ENCODE measurements around the gene EIPR1. TPM values are rescaled to one million over a fixed set of nuclear protein-coding genes. Genes with fewer than 3 reads are reported as not detected.

EIPR1 gene
- total and polyA plus RNA-seq, 2 experiments from 2014 or later, result 23.2 to 28.2 TPM

- no peak overlapping the region for H3K27ac ChIP-seq
- no peak for TF ChIP-seq CTCF (IDR thresholded peaks at IDR 0.05; ENCODE audit: low read depth, low read length)
- no peaks in the 10 kb centered on the region for H3K9me3 ChIP-seq (ENCODE audit: low read depth)
- H3K4me3 ChIP-seq, result no peak overlapping the region
- H3K4me1 ChIP-seq (ENCODE audit: low read depth), result no peaks in the 10 kb centered on the region
- H3K36me3 ChIP-seq, result no peaks in the 10 kb centered on the region
- DNase-seq (ENCODE audit: low read depth in 1 of 2, low spot score in 1 of 2), result no peak
- no peaks in the 10 kb centered on the region for H3K27me3 ChIP-seq
These were observed 55.2 kb downstream of the EIPR1 start for GRCh38 chr2:3322311-3322970.

- Histone ChIP-seq H3K27me3 (no peaks in the 10 kb centered on the region), H3K36me3 (no peaks in the 10 kb centered on the region)
- no peak for TF ChIP-seq CTCF (IDR thresholded peaks at IDR 0.05; ENCODE audit: low read depth, low read length)
These were observed 55.8 kb downstream of the EIPR1 start for GRCh38 chr2:3321825-3322224.

GRCh38 chr2:3320910-3321605, 56.6 kb downstream of the EIPR1 start:
- H3K4me1 ChIP-seq (ENCODE audit: low read depth), result no peaks in the 10 kb centered on the region
- no peak for TF ChIP-seq CTCF (IDR thresholded peaks at IDR 0.05; ENCODE audit: low read depth, low read length)
- H3K9me3 ChIP-seq (ENCODE audit: low read depth), result no peaks in the 10 kb centered on the region
- no peak for DNase-seq (ENCODE audit: low read depth in 1 of 2, low spot score in 1 of 2)
- no peaks in the 10 kb centered on the region for H3K27me3 ChIP-seq
- H3K4me3 ChIP-seq, result no peak overlapping the region
- no peak overlapping the region for H3K27ac ChIP-seq
- H3K36me3 ChIP-seq, result no peaks in the 10 kb centered on the region

More at GRCh38 chr2:3321825-3322224, 55.8 kb downstream of the EIPR1 start:
- Histone ChIP-seq H3K9me3 (ENCODE audit: low read depth) (no peaks in the 10 kb centered on the region), H3K4me1 (ENCODE audit: low read depth) (no peaks in the 10 kb centered on the region), H3K27ac (no peak overlapping the region), H3K4me3 (no peak overlapping the region)
- no peak for DNase-seq (ENCODE audit: low read depth in 1 of 2, low spot score in 1 of 2)

GRCh38 chr2:3319745-3320566, 57.7 kb downstream of the EIPR1 start:
- no peak for TF ChIP-seq CTCF (IDR thresholded peaks at IDR 0.05; ENCODE audit: low read depth, low read length)
- H3K4me3 ChIP-seq, result no peak overlapping the region

GRCh38 chr2:3319134-3319533, 58.5 kb downstream of the EIPR1 start:
- H3K36me3 ChIP-seq, result no peaks in the 10 kb centered on the region
- DNase-seq (ENCODE audit: low read depth in 1 of 2, low spot score in 1 of 2), result no peak
- H3K27me3 ChIP-seq, result no peaks in the 10 kb centered on the region
- no peak overlapping the region for H3K27ac ChIP-seq
- no peaks in the 10 kb centered on the region for H3K4me1 ChIP-seq (ENCODE audit: low read depth)
- H3K9me3 ChIP-seq (ENCODE audit: low read depth), result no peaks in the 10 kb centered on the region
- no peak overlapping the region for H3K4me3 ChIP-seq
- no peak for TF ChIP-seq CTCF (IDR thresholded peaks at IDR 0.05; ENCODE audit: low read depth, low read length)

More at GRCh38 chr2:3319745-3320566, 57.7 kb downstream of the EIPR1 start:
- no peaks in the 10 kb centered on the region for H3K36me3 ChIP-seq
- no peak for DNase-seq (ENCODE audit: low read depth in 1 of 2, low spot score in 1 of 2)
- H3K4me1 ChIP-seq (ENCODE audit: low read depth), result no peaks in the 10 kb centered on the region
- H3K9me3 ChIP-seq (ENCODE audit: low read depth), result no peaks in the 10 kb centered on the region
- H3K27ac ChIP-seq, result no peak overlapping the region
- no peaks in the 10 kb centered on the region for H3K27me3 ChIP-seq

Measured in cardiac muscle cell (in vitro differentiated cells and primary cell).